IMR-90 (cell line): ENCODE data around the gene MRPS5. TPM values are rescaled to one million over a fixed set of nuclear protein-coding genes. Genes with fewer than 3 reads are reported as not detected.

ENCODE experiments used
- ATAC-seq: fragments of 200-7000 bp; cut with Tn5 transposase; 2 replicates; pipeline ENCODE4 v1.9.1; 2020; ENCODE audit warnings: low read depth, mild to moderate bottlenecking, moderate library complexity
- Bru-seq: library from RNA; stranded (reverse); fragments of 400-500 nt; gene quantifications from one replicate; lab custom pipeline; 2021; lab: Mats Ljungman, UMichigan
- BruChase-seq, 2 experiments: library from RNA; stranded (reverse); fragments of 400-500 nt; gene quantifications; one replicate each; lab custom pipeline; 2021; lab: Mats Ljungman, UMichigan
- BruUV-seq: library from RNA; stranded (reverse); fragments of 400-500 nt; replicated peaks from 2 replicates; lab custom pipeline; 2021; lab: Mats Ljungman, UMichigan
- CTCF ChIA-PET: fragments of 300-600 bp; formaldehyde crosslinking; extraction: SDS; loops from one replicate; lab custom pipeline; 2021; ENCODE audit warnings: antibody characterized with exemption; lab: Yijun Ruan, JAX
- POLR2A ChIA-PET: fragments of 300-600 bp; sonication (Branson Sonifier 250); formaldehyde crosslinking; loops from one replicate; lab custom pipeline; 2022; ENCODE audit warnings: antibody characterized with exemption; ENCODE audit not compliant: unreplicated experiment; lab: Charles Lee
- DNase-seq: peaks from one replicate; pipeline ENCODE4 v3.0.0; 2013
- H2AFZ ChIP-seq: replicated peaks from 2 replicates; pipeline ENCODE3; 2013; ENCODE audit warnings: low read length, mild to moderate bottlenecking; ENCODE audit not compliant: poor library complexity
- H2AK5ac ChIP-seq: 2 replicates; pipeline ENCODE4 v1.6.1; 2013; ENCODE audit warnings: low read depth, low read length, inconsistent platforms
- H2AK9ac ChIP-seq: replicated peaks from 2 replicates; pipeline ENCODE3; 2013; ENCODE audit warnings: mild to moderate bottlenecking, low read depth, low read length, moderate library complexity; ENCODE audit not compliant: poor library complexity
- H2BK120ac ChIP-seq: 2 replicates; pipeline ENCODE4 v1.6.1; 2013; ENCODE audit warnings: low read depth, low read length, inconsistent platforms
- H2BK15ac ChIP-seq: 3 replicates; pipeline ENCODE4 v1.6.1; 2013; ENCODE audit warnings: low read depth, low read length, inconsistent platforms
- H2BK20ac ChIP-seq: 2 replicates; pipeline ENCODE4 v1.6.1; 2013; ENCODE audit warnings: low read depth, mild to moderate bottlenecking, inconsistent platforms, low read length, moderate library complexity
- H2BK5ac ChIP-seq: 2 replicates; pipeline ENCODE4 v1.6.1; 2013; ENCODE audit warnings: mild to moderate bottlenecking, low read depth, low read length, inconsistent platforms; ENCODE audit not compliant: poor library complexity, severe bottlenecking
- H3K14ac ChIP-seq: replicated peaks from 2 replicates; pipeline ENCODE4 v1.6.1; 2013; ENCODE audit warnings: low read depth, low read length, inconsistent platforms
- H3K18ac ChIP-seq: 2 replicates; pipeline ENCODE4 v1.6.1; 2013; ENCODE audit warnings: low read depth, low read length, control low read depth
- H3K23ac ChIP-seq: 2 replicates; pipeline ENCODE4 v1.6.1; 2013; ENCODE audit warnings: low read depth, low read length, inconsistent platforms
- H3K27ac ChIP-seq: 2 replicates; pipeline ENCODE4 v1.5.1; 2013; ENCODE audit warnings: mild to moderate bottlenecking, control low read depth, low read length; ENCODE audit not compliant: insufficient read depth
- H3K27me3 ChIP-seq: 2 replicates; pipeline ENCODE4 v1.6.1; 2013; ENCODE audit warnings: low read length; ENCODE audit not compliant: control insufficient read depth, insufficient read depth
- H3K36me3 ChIP-seq: 2 replicates; pipeline ENCODE4 v1.6.1; 2013; ENCODE audit warnings: low read length, mixed read lengths; ENCODE audit not compliant: control insufficient read depth, insufficient read depth
- H3K4ac ChIP-seq: 2 replicates; pipeline ENCODE4 v1.6.1; 2013; ENCODE audit warnings: low read depth, low read length, inconsistent platforms
- H3K4me1 ChIP-seq: 2 replicates; pipeline ENCODE4 v1.6.1; 2013; ENCODE audit warnings: low read length, mixed read lengths; ENCODE audit not compliant: control insufficient read depth, insufficient read depth
- H3K4me2 ChIP-seq: 2 replicates; pipeline ENCODE4 v1.6.1; 2013; ENCODE audit warnings: low read depth, mild to moderate bottlenecking, control low read depth, low read length, moderate library complexity
- H3K4me3 ChIP-seq: 2 replicates; pipeline ENCODE4 v1.5.1; 2013; ENCODE audit warnings: low read depth, mild to moderate bottlenecking, control low read depth, low read length, moderate library complexity; ENCODE audit not compliant: insufficient read depth
- H3K56ac ChIP-seq: 2 replicates; pipeline ENCODE4 v1.6.1; 2013; ENCODE audit warnings: low read length, inconsistent platforms; ENCODE audit not compliant: insufficient read depth; ENCODE audit errors: extremely low read depth
- H3K79me1 ChIP-seq, 2 experiments: 2 replicates each; pipeline ENCODE4 v1.6.1; 2013; ENCODE audit warnings: low read length in 2 of 2, inconsistent platforms in 1 of 2, low read depth in 1 of 2
- H3K9ac ChIP-seq: 2 replicates; pipeline ENCODE4 v1.6.1; 2013; ENCODE audit warnings: low read depth, low read length, control low read depth
- H3K9me1 ChIP-seq: 2 replicates; pipeline ENCODE4 v1.6.1; 2013; ENCODE audit warnings: low read length, inconsistent platforms; ENCODE audit not compliant: insufficient read depth
- H3K9me3 ChIP-seq: 2 replicates; pipeline ENCODE4 v1.6.1; 2013; ENCODE audit warnings: low read length; ENCODE audit not compliant: control insufficient read depth, insufficient read depth
- H4K20me1 ChIP-seq: 2 replicates; pipeline ENCODE4 v1.6.1; 2013; ENCODE audit warnings: low read length, inconsistent platforms; ENCODE audit not compliant: insufficient read depth
- H4K5ac ChIP-seq: 2 replicates; pipeline ENCODE4 v1.6.1; 2013; ENCODE audit warnings: mild to moderate bottlenecking, low read depth, low read length, control low read depth
- H4K8ac ChIP-seq, 2 experiments: 2 replicates each; pipeline ENCODE4 v1.6.1; 2013; ENCODE audit warnings: low read depth in 2 of 2, low read length in 2 of 2, control low read depth in 1 of 2, inconsistent platforms in 1 of 2
- H4K91ac ChIP-seq: 2 replicates; pipeline ENCODE4 v1.6.1; 2013; ENCODE audit warnings: low read depth, low read length, inconsistent platforms; ENCODE audit not compliant: insufficient read depth
- BHLHE40 ChIP-seq: fragments of 150-350 bp; IDR thresholded peaks from 2 replicates; pipeline ENCODE4 v1.6.1; 2016; ENCODE audit warnings: mild to moderate bottlenecking, low read depth, low read length
- CEBPB ChIP-seq: IDR thresholded peaks from 2 replicates; pipeline ENCODE4 v1.6.1; 2012; ENCODE audit warnings: low read depth, low read length, improper control_type of control experiment
- CHD1 ChIP-seq: IDR thresholded peaks from 2 replicates; pipeline ENCODE4 v1.6.1; 2012; ENCODE audit warnings: low read depth, low read length, improper control_type of control experiment
- CTCF ChIP-seq: conservative IDR thresholded peaks from 2 replicates; pipeline ENCODE4 v1.5.1; 2012; ENCODE audit warnings: mild to moderate bottlenecking, low read depth, low read length, improper control_type of control experiment
- FOS ChIP-seq: fragments of 150-350 bp; IDR thresholded peaks from 2 replicates; pipeline ENCODE4 v1.6.1; 2016; ENCODE audit warnings: low read depth, low read length
- MAZ ChIP-seq: IDR thresholded peaks from 2 replicates; pipeline ENCODE4 v1.6.1; 2012; ENCODE audit warnings: low read depth, mild to moderate bottlenecking, low read length, improper control_type of control experiment, moderate library complexity, borderline replicate concordance
- MXI1 ChIP-seq: IDR thresholded peaks from 2 replicates; pipeline ENCODE4 v1.6.1; 2012; ENCODE audit warnings: low read depth, mild to moderate bottlenecking, low read length, moderate library complexity, borderline replicate concordance
- NFE2L2 ChIP-seq: fragments of 150-350 bp; IDR thresholded peaks from 2 replicates; pipeline ENCODE4 v1.6.1; 2016; ENCODE audit warnings: low read depth, mild to moderate bottlenecking, low read length
- RAD21 ChIP-seq: IDR thresholded peaks from 2 replicates; pipeline ENCODE4 v1.6.1; 2012; ENCODE audit warnings: low read length, improper control_type of control experiment
- RFX5 ChIP-seq: IDR thresholded peaks from 2 replicates; pipeline ENCODE4 v1.8.0; 2012; ENCODE audit warnings: low read depth, mild to moderate bottlenecking, low read length, moderate library complexity
- SMC3 ChIP-seq: fragments of 150-350 bp; IDR thresholded peaks from 2 replicates; pipeline ENCODE4 v1.6.1; 2016; ENCODE audit warnings: low read depth, mild to moderate bottlenecking, antibody characterized with exemption, low read length, moderate library complexity
- USF2 ChIP-seq: fragments of 150-350 bp; IDR thresholded peaks from 2 replicates; pipeline ENCODE4 v1.6.1; 2017; ENCODE audit warnings: mild to moderate bottlenecking, antibody characterized with exemption, low read length, low read depth
- WGBS, 2 experiments: methylation state at CpG; one replicate each; pipeline versions ENCODE4 v1.1.5 to v1.1.7; 2013; ENCODE audit warnings: missing lambda C conversion rate in 2 of 2; ENCODE audit not compliant: insufficient read length in 1 of 2; ENCODE audit errors: extremely low coverage in 2 of 2; 5-methylcytosine and 5-hydroxymethylcytosine counted together
- dilution Hi-C: fragments of 300-500 bp; cut with HindIII; formaldehyde crosslinking; loops from one replicate; pipeline ENCODE4 v1.14.3; 2018; ENCODE audit warnings: low sequenced_read_pairs; ENCODE audit not compliant: unreplicated experiment
- in situ Hi-C: fragments of 300-500 bp; cut with MboI; formaldehyde crosslinking; loops from 3 replicates; pipeline ENCODE4 v1.14.3; 2019; ENCODE audit warnings: low sequenced_read_pairs, inconsistent platforms, mixed read lengths
- intact Hi-C: fragments of 100-400 bp; cut with micrococcal nuclease; formaldehyde crosslinking; loops from 2 replicates; pipeline ENCODE4 v1.10.0; 2022
- long read RNA-seq: library from polyadenylated mRNA; unstranded; transcript quantifications from one replicate; pipeline ENCODE4 v2.0.0, GENCODE V29; 2021; ENCODE audit not compliant: unreplicated experiment
- polyA plus RNA-seq, 3 experiments: library from polyadenylated mRNA; depleted of rRNA; stranded (reverse); fragments of >200 nt; gene quantifications; 2 replicates each; pipeline ENCODE4 v1.2.3, GENCODE V29; 2012; ENCODE audit warnings: low replicate concordance in 1 of 3
- total RNA-seq: library from RNA; depleted of rRNA; stranded (reverse); fragments of >200 nt; gene quantifications from 2 replicates; pipeline ENCODE4 v1.2.3, GENCODE V29; 2012; rRNA removed

The MRPS5 gene
- total RNA-seq (27.6 and 35.8 TPM in 2 replicates), polyA plus RNA-seq (2012; rRNA removed) (42.5 and 44.1 TPM in 2 replicates), Bru-seq, nascent RNA (percentile 77 among the genes with signal in this experiment), BruChase-seq, experiment 1, labeled RNA remaining after a 6-hour chase (percentile 77 among the genes with signal in this experiment), BruChase-seq, experiment 2, labeled RNA remaining after a 2-hour chase (percentile 77 among the genes with signal in this experiment)
- polyA plus RNA-seq (2012; cell fraction: cytosol; rRNA removed): 24.9 and 28.4 TPM in 2 replicates
- polyA plus RNA-seq (2012; cell fraction: nucleus; rRNA removed; ENCODE audit: low replicate concordance): 49.4 and 110 TPM in 2 replicates
- long read RNA-seq, transcript MRPS5-201 (12 exons, 1,652 nt): major isoform, 18 of 36 reads
- long read RNA-seq, partial matches to known transcripts: 10 of 36 reads
- long read RNA-seq, other reads (novel, unspliced or antisense): 8 of 36 reads

- H3K79me1 ChIP-seq: peaks cover 11 to 30% of the 10 kb centered on the region in 2 experiments
- ChIA-PET POLR2A (no interaction called here), CTCF (interaction anchor here (1.1 kb wide), 1 partner anchor 22 kb away, joined by 3 read pairs; no protein-coding TSS in a partner anchor)
- WGBS, 2 experiments: 1% methylated on average over 50 of the region's 86 CpGs; no CpG with 5 or more reads in 1 of the 2 experiments
- no TSS peak for BruUV-seq
- H3K9me1 ChIP-seq: peaks cover 6% of the 10 kb centered on the region; the same call in 1 of the 2 replicates
- H3K4me1 ChIP-seq: no peaks in the 10 kb centered on the region
- H2AK5ac ChIP-seq: peak within 1 kb of the TSS; percentile 77
- peak; percentile 99 for ATAC-seq
- H3K14ac ChIP-seq: peak within 1 kb of the TSS; percentile 97
- H4K8ac ChIP-seq: peak within 1 kb of the TSS; percentile 89 to 98
- H4K91ac ChIP-seq: peak within 1 kb of the TSS; percentile 100
- in situ Hi-C loops (no loop called here), intact Hi-C loops (loop anchor here (5.0 kb wide), 2 partner anchors 46 to 226 kb away; partner anchors contain the start of gene ZNF2), dilution Hi-C loops (no loop called here)
- H2BK5ac ChIP-seq: peak within 1 kb of the TSS; percentile 100
- peak within 1 kb of the TSS; percentile 93 for H2AK9ac ChIP-seq
- H4K5ac ChIP-seq: peak within 1 kb of the TSS; percentile 99
- peak within 1 kb of the TSS; percentile 76 for H2BK120ac ChIP-seq
- H3K56ac ChIP-seq: peak within 1 kb of the TSS; percentile 83
- peak within 1 kb of the TSS; percentile 85 for H3K23ac ChIP-seq
- H3K36me3 ChIP-seq: peaks cover 1% of the 10 kb centered on the region
- peak within 1 kb of the TSS; percentile 99 for H2AFZ ChIP-seq
- H3K9me3 ChIP-seq: no peaks in the 10 kb centered on the region
- peak within 1 kb of the TSS; percentile 98 for H3K18ac ChIP-seq
- H2BK20ac ChIP-seq: no peak within 1 kb of the TSS
- H4K20me1 ChIP-seq: peaks cover 8% of the 10 kb centered on the region; the same call in 1 of the 2 replicates
- H2BK15ac ChIP-seq: peak within 1 kb of the TSS; percentile 99; the same call in 2 of the 3 replicates
- H3K4ac ChIP-seq: peak within 1 kb of the TSS; percentile 97
- peak within 1 kb of the TSS; percentile 91 for H3K4me3 ChIP-seq
- H3K27me3 ChIP-seq: no peaks in the 10 kb centered on the region
- peak; percentile 50 for DNase-seq
- peak within 1 kb of the TSS; percentile 99 for H3K27ac ChIP-seq
- H3K4me2 ChIP-seq: peak within 1 kb of the TSS; percentile 90
- peak within 1 kb of the TSS; percentile 98 for H3K9ac ChIP-seq
- TF ChIP-seq CEBPB: no peak
- no peak; the same call in 1 of the 2 replicates for TF ChIP-seq CHD1
- TF ChIP-seq USF2: no peak
- TF ChIP-seq RAD21: no peak
- no peak for TF ChIP-seq NFE2L2
- no peak; the same call in 1 of the 2 replicates for TF ChIP-seq BHLHE40
- 0 out of 2 replicates have a peak, but pooled peaks have one; percentile 10 for TF ChIP-seq CTCF
- peak; percentile 24; the same call in 1 of the 2 replicates for TF ChIP-seq MAZ
- no peak for TF ChIP-seq SMC3
- no peak for TF ChIP-seq RFX5
- TF ChIP-seq MXI1: peak; percentile 84; the same call in 1 of the 2 replicates
- no peak for TF ChIP-seq FOS
Observed at GRCh38 chr2:95121407-95122196, at the start of gene MRPS5. Gene MRPS5, minus strand, starts transcription at chr2:95121808. Its CDS starts 17 bp downstream, at chr2:95121791.
